Keratinocyte (primary cell): Measurements from ENCODE around the gene RIMS1. TPM values are rescaled to one million over a fixed set of nuclear protein-coding genes. Genes with fewer than 3 reads are reported as not detected.

Experiments used
- DNase-seq: peaks from one replicate; pipeline ENCODE4 v3.0.0-alpha.2; 2011; ENCODE audit warnings: low read depth, missing footprints, low spot score
- FAIRE-seq: peaks from 2 replicates; lab custom pipeline; 2011; peaks lifted over from hg19 to GRCh38; lab: Jason Lieb, UNC
- H2AFZ ChIP-seq: 2 replicates; pipeline ENCODE4 v1.6.0; 2012; ENCODE audit warnings: low read length, control low read depth, inconsistent platforms; ENCODE audit not compliant: control insufficient read depth
- H3K27ac ChIP-seq: 2 replicates; pipeline ENCODE4 v1.5.1; 2011; ENCODE audit warnings: low read length; ENCODE audit not compliant: control insufficient read depth, insufficient read depth
- H3K27me3 ChIP-seq: 3 replicates; pipeline ENCODE4 v1.6.0; 2011; ENCODE audit warnings: low read length; ENCODE audit not compliant: control insufficient read depth, insufficient read depth; ENCODE audit errors: extremely low read depth
- H3K36me3 ChIP-seq, 2 experiments: 2 replicates in 1 of 2; 3 replicates in 1 of 2; pipeline ENCODE4 v1.5.1; 2011; ENCODE audit warnings: low read length in 2 of 2, mild to moderate bottlenecking in 1 of 2; ENCODE audit not compliant: control insufficient read depth in 2 of 2, insufficient read depth in 2 of 2; ENCODE audit errors: extremely low read depth in 1 of 2
- H3K4me1 ChIP-seq: 3 replicates; pipeline ENCODE4 v1.5.1; 2011; ENCODE audit warnings: low read length; ENCODE audit not compliant: control insufficient read depth, insufficient read depth; ENCODE audit errors: extremely low read depth
- H3K4me2 ChIP-seq: 3 replicates; pipeline ENCODE4 v1.6.0; 2011; ENCODE audit warnings: low read depth, low read length; ENCODE audit not compliant: control insufficient read depth, insufficient read depth; ENCODE audit errors: extremely low read depth
- H3K4me3 ChIP-seq, 3 experiments: fragments of 200-600 bp in 1 of 3; sonication (generic) in 1 of 3; 2 replicates in 2 of 3; 3 replicates in 1 of 3; pipeline ENCODE4 v1.5.1; 2011 to 2016; ENCODE audit warnings: low read length in 3 of 3, mild to moderate bottlenecking in 3 of 3, control low read depth in 2 of 3, inconsistent platforms in 1 of 3, low read depth in 1 of 3, mixed read lengths in 1 of 3, mixed run types in 1 of 3, moderate library complexity in 1 of 3; ENCODE audit not compliant: control insufficient read depth in 2 of 3, insufficient read depth in 2 of 3; ENCODE audit errors: extremely low read depth in 1 of 3
- H3K79me2 ChIP-seq: 2 replicates; pipeline ENCODE4 v1.6.0; 2012; ENCODE audit warnings: low read length; ENCODE audit not compliant: control insufficient read depth, insufficient read depth
- H3K9ac ChIP-seq: 3 replicates; pipeline ENCODE4 v1.6.0; 2011; ENCODE audit warnings: low read length; ENCODE audit not compliant: control insufficient read depth, insufficient read depth; ENCODE audit errors: extremely low read depth
- H3K9me1 ChIP-seq: 3 replicates; pipeline ENCODE4 v1.6.0; 2011; ENCODE audit warnings: low read length; ENCODE audit not compliant: control insufficient read depth, insufficient read depth; ENCODE audit errors: extremely low read depth
- H3K9me3 ChIP-seq: 2 replicates; pipeline ENCODE4 v1.5.1; 2012; ENCODE audit warnings: low read depth, low read length; ENCODE audit not compliant: control insufficient read depth
- H4K20me1 ChIP-seq: 3 replicates; pipeline ENCODE4 v1.6.0; 2011; ENCODE audit warnings: low read length; ENCODE audit not compliant: control insufficient read depth, insufficient read depth; ENCODE audit errors: extremely low read depth
- EZH2 ChIP-seq: IDR thresholded peaks from one replicate; pipeline ENCODE4 v1.6.1; 2012; ENCODE audit warnings: inconsistent platforms, mild to moderate bottlenecking, low read length, moderate library complexity
- dilution Hi-C: fragments of 300-500 bp; cut with MboI; formaldehyde crosslinking; loops from one replicate; pipeline ENCODE4 v1.7.0; 2020; ENCODE audit warnings: low sequenced_read_pairs; ENCODE audit not compliant: extremely low pct_ligation_motif_present
- polyA plus RNA-seq, 5 experiments: library from polyadenylated mRNA; depleted of rRNA in 3 of 5; stranded (reverse) in 3 of 5; stranded (forward) in 1 of 5; unstranded in 1 of 5; fragments of >200 nt; gene quantifications; 1 replicate in 1 of 5; 2 replicates in 3 of 5; 3 replicates in 1 of 5; pipeline versions ENCODE4 v1.2.1 to v1.2.3, GENCODE V29; 2011 to 2012; ENCODE audit warnings: missing spikeins in 2 of 5, low read depth in 1 of 5, low replicate concordance in 1 of 5
- TF ChIP-seq, protein P1 (sequence below), 3 experiments: IDR thresholded peaks in 1 of 3; conservative IDR thresholded peaks in 1 of 3; optimal IDR thresholded peaks in 1 of 3; 2 replicates in 2 of 3; 3 replicates in 1 of 3; pipeline versions ENCODE3 to v1.5.1; 2011; ENCODE audit warnings: low read length in 3 of 3, mild to moderate bottlenecking in 3 of 3, moderate library complexity in 2 of 3, control low read depth in 1 of 3, inconsistent platforms in 1 of 3; ENCODE audit not compliant: insufficient read depth in 2 of 3; ENCODE audit errors: extremely low read depth in 1 of 3

RIMS1 gene
- polyA plus RNA-seq, 1 donor (not counting 4 experiments of a cell fraction or from before 2014, with no cell fraction given), result not detected

DNA sequence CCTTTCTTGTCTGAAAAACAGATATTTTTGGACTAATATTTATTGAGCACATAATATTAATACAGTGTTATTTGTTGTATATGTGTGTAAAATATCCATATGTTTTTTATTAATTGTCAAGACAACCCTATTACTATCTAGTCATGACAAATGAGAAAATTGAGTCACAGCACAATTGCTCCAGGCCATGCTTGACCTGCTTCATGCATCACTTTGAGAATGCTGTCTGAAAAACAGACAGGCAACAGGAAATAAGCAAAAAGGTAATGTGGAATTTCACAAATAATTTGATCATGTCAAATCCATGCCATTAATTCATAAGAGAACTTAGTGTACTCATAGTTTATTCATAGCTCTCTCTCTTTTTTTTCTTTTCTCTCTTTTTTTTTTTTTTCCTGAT is 246.5 kb downstream of the RIMS1 start:
- Histone ChIP-seq H3K4me2 (no peak overlapping the region), H3K9me3 (no peaks in the 10 kb centered on the region), H4K20me1 (no peaks in the 10 kb centered on the region), H3K27me3 (no peaks in the 10 kb centered on the region), H3K27ac (no peak overlapping the region), H3K9ac (no peak overlapping the region), H3K9me1 (no peaks in the 10 kb centered on the region), H3K4me3 (no peak overlapping the region), H3K36me3 (no peaks in the 10 kb centered on the region), H3K79me2 (no peaks in the 10 kb centered on the region), H2AFZ (no peak overlapping the region), H3K4me1 (no peaks in the 10 kb centered on the region)
- no peak for FAIRE-seq
- no peak for TF ChIP-seq EZH2
- TF ChIP-seq, protein P1, sequence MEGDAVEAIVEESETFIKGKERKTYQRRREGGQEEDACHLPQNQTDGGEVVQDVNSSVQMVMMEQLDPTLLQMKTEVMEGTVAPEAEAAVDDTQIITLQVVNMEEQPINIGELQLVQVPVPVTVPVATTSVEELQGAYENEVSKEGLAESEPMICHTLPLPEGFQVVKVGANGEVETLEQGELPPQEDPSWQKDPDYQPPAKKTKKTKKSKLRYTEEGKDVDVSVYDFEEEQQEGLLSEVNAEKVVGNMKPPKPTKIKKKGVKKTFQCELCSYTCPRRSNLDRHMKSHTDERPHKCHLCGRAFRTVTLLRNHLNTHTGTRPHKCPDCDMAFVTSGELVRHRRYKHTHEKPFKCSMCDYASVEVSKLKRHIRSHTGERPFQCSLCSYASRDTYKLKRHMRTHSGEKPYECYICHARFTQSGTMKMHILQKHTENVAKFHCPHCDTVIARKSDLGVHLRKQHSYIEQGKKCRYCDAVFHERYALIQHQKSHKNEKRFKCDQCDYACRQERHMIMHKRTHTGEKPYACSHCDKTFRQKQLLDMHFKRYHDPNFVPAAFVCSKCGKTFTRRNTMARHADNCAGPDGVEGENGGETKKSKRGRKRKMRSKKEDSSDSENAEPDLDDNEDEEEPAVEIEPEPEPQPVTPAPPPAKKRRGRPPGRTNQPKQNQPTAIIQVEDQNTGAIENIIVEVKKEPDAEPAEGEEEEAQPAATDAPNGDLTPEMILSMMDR (optimal IDR thresholded peaks at IDR 0.05 in 1 of 3, IDR thresholded peaks at IDR 0.05 in 1 of 3, conservative IDR thresholded peaks at IDR 0.05 in 1 of 3; ENCODE audit: extremely low read depth in 1 of 3, insufficient read depth in 2 of 3, low read length in 3 of 3), result no peak
- dilution Hi-C loops, result no loop called here
- DNase-seq, result no peak

DNA sequence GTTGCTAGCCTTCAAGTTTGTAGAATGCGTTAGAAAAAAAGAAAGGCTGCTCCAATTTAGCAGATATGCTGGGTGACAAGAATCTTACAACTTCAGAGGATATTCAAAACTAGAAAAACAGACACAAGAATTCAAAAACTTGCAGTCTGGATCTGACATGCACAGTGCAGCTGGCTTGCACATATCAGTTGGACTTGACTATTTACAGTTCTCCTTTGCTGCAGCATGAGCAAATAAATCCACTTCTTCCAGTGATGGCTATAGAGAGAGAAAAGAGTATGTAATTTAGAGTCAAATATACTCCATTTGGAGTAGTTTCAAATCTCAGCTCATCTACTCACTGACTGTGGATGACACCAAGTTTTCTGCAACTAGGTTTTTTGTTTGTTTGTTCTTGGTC is 247.0 kb downstream of the RIMS1 start:
- FAIRE-seq, result no peak
- no peak overlapping the region for H2AFZ ChIP-seq
- no peak for DNase-seq

More for the DNA sequence above, 247.0 kb downstream of the RIMS1 start:
- H3K27me3 ChIP-seq, result no peaks in the 10 kb centered on the region
- H3K9ac ChIP-seq, result no peak overlapping the region
- no peak overlapping the region for H3K4me2 ChIP-seq
- TF ChIP-seq, protein P1 (optimal IDR thresholded peaks at IDR 0.05 in 1 of 3, IDR thresholded peaks at IDR 0.05 in 1 of 3, conservative IDR thresholded peaks at IDR 0.05 in 1 of 3; ENCODE audit: extremely low read depth in 1 of 3, insufficient read depth in 2 of 3, low read length in 3 of 3), result no peak
- no peak for TF ChIP-seq EZH2
- H4K20me1 ChIP-seq, result no peaks in the 10 kb centered on the region
- dilution Hi-C loops, result no loop called here
- no peaks in the 10 kb centered on the region for H3K4me1 ChIP-seq
- no peak overlapping the region for H3K27ac ChIP-seq
- H3K4me3 ChIP-seq, result no peak overlapping the region
- H3K9me1 ChIP-seq, result no peaks in the 10 kb centered on the region
- no peaks in the 10 kb centered on the region for H3K9me3 ChIP-seq
- H3K36me3 ChIP-seq, result no peaks in the 10 kb centered on the region
- H3K79me2 ChIP-seq, result no peaks in the 10 kb centered on the region
